Measurements from ENCODE around the gene REEP6. TPM values are rescaled to one million over a fixed set of nuclear protein-coding genes. Genes with fewer than 3 reads are reported as not detected.

The REEP6 gene
- total RNA-seq, 4 donors from 2014 or later = 3.1 to 19.0 (median 3.7) TPM

DNA sequence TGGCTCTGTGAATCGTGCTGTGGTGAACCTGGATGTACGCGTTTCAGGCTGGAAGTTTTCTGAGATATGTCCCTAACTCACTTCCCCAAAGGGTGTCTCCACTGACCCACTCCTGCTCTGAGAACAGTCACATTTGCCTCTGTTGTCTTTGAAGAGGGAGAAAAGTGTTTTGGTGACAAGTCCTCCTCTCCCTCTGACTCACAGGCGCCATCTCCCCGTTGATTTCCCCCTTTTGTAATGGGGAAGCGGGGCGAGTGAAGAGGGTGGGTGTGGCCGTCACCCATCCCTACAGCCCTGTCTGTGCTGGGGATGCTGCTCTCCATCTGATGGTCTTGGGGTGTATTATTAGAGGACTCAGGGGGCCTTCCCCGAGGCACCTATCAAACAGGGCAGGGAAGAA, 31.5 kb upstream of the REEP6 start:
- TF ChIP-seq, protein P1, sequence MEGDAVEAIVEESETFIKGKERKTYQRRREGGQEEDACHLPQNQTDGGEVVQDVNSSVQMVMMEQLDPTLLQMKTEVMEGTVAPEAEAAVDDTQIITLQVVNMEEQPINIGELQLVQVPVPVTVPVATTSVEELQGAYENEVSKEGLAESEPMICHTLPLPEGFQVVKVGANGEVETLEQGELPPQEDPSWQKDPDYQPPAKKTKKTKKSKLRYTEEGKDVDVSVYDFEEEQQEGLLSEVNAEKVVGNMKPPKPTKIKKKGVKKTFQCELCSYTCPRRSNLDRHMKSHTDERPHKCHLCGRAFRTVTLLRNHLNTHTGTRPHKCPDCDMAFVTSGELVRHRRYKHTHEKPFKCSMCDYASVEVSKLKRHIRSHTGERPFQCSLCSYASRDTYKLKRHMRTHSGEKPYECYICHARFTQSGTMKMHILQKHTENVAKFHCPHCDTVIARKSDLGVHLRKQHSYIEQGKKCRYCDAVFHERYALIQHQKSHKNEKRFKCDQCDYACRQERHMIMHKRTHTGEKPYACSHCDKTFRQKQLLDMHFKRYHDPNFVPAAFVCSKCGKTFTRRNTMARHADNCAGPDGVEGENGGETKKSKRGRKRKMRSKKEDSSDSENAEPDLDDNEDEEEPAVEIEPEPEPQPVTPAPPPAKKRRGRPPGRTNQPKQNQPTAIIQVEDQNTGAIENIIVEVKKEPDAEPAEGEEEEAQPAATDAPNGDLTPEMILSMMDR (IDR thresholded peaks at IDR 0.05; ENCODE audit: low read depth) = no peak

DNA sequence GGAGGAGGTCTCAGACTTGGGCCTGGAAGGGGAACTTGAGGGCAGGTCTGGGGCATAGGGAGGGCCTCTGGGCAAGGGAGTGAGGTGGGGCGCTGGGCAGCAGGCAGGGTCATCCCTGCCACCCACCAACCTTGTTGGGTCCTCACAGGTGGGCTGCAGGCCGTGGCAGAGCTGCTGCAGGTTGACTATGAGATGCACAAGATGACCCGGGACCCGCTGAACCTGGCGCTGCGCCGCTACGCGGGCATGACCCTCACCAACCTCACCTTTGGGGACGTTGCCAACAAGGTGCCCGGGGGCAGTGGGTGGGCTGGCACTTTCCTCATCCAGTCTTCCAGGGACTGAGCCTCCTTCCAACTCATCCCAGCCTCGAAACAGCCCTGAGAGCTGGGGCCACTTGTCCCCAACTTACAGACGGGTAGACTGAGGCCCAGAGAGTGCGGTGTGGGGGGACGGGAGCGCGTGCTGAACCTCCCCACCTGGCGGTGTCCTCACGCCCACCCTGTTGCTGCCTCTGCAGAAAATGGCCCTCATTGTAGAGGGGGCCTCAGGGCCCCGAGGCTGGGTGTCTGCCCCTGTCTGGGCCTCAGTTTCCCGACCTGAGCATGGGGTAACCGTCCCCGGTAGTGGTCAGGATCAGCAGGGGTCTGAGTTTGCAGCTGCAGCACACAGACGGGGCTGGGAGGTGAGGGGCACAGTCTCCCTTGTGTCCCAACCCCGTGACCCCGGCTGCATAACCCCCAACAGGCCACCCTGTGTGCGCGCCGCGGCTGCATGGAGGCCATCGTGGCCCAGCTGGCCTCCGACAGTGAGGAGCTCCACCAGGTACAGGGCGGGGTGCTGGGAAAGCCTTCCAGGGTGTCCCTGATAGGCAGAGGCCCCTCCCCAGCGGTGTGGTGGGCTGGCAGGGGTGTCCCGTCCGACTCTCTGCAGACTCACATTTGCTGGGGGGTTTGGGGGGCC, 30.7 kb upstream of the REEP6 start:
- TF ChIP-seq, protein P1 (IDR thresholded peaks at IDR 0.05; ENCODE audit: low read depth) = no peak

- TF ChIP-seq, protein P1 (IDR thresholded peaks at IDR 0.05; ENCODE audit: low read depth) = no peak
These were observed 29.1 kb upstream of the REEP6 start for GRCh38 chr19:1461862-1462261.

DNA sequence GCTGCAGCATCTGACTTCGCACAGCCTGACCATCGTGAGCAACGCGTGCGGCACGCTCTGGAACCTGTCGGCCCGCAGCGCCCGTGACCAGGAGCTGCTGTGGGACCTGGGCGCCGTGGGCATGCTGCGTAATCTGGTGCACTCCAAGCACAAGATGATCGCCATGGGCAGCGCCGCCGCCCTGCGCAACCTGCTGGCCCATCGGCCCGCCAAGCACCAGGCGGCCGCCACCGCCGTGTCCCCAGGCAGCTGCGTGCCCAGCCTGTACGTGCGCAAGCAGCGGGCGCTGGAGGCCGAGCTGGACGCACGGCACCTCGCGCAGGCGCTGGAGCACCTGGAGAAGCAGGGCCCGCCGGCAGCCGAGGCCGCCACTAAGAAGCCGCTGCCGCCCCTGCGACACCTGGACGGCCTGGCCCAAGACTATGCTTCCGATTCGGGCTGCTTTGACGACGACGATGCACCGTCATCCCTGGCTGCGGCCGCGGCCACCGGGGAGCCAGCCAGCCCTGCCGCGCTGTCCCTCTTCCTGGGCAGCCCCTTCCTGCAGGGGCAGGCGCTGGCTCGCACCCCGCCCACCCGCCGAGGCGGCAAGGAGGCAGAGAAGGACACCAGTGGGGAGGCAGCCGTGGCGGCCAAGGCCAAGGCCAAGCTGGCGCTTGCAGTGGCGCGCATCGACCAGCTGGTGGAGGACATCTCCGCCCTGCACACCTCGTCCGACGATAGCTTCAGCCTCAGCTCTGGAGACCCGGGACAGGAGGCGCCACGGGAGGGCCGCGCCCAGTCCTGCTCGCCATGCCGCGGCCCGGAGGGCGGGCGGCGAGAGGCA, 25.6 kb upstream of the REEP6 start:
- TF ChIP-seq, protein P1 (IDR thresholded peaks at IDR 0.05; ENCODE audit: low read depth) = no peak

GRCh38 chr19:1466018-1466460, 24.9 kb upstream of the REEP6 start:
- TF ChIP-seq, protein P1 (IDR thresholded peaks at IDR 0.05; ENCODE audit: low read depth) = no peak

DNA sequence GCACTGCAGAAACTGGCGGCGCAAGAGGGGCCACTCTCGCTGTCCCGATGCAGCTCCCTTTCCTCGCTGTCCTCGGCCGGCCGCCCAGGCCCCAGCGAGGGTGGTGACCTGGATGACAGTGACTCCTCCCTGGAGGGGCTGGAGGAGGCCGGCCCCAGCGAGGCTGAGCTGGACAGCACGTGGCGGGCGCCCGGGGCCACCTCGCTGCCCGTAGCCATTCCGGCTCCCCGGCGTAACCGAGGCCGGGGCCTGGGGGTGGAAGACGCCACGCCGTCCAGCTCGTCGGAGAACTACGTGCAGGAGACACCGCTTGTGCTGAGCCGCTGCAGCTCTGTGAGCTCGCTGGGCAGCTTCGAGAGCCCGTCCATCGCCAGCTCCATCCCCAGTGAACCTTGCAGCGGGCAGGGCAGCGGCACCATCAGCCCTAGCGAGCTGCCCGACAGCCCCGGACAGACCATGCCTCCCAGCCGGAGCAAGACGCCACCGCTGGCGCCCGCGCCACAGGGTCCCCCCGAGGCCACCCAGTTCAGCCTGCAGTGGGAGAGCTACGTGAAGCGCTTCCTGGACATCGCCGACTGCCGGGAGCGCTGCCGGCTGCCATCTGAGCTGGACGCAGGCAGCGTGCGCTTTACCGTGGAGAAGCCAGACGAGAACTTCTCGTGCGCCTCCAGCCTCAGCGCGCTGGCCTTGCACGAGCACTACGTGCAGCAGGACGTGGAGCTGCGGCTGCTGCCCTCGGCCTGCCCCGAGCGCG, 24.3 kb upstream of the REEP6 start:
- TF ChIP-seq, protein P1 (IDR thresholded peaks at IDR 0.05; ENCODE audit: low read depth) = no peak

Data from subcutaneous adipose tissue (tissue), 4 donors.